ENCODE measurements around the gene MTFMT. TPM values are rescaled to one million over a fixed set of nuclear protein-coding genes. Genes with fewer than 3 reads are reported as not detected.

The MTFMT gene
- total and polyA plus RNA-seq, 2 experiments from 2014 or later = 16.8 to 18.2 TPM

DNA sequence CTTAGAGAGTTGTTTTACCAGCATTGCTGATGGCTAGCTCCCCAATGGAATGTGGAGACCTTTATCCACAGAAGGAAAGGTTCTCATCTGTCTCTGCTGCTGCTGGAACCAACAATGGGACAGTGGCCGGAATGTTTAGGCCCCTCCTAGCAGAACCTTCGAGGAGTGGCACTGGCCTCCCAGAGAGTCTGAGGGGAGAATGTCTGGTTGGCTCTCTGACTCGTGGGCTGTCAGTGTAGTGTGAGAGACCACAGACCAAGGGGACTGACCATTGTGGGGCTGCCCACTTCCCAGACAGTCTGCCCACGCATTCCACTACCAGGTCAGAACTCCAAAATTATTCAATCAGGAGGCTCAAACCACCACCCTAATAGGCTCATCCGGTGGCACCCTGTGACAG lies 33.3 kb upstream of the MTFMT start:
- Histone ChIP-seq H3K4me1 (ENCODE audit: insufficient read depth) (peaks cover 7% of the 10 kb centered on the region), H3K4me3 (no peak overlapping the region)
- DNase-seq (ENCODE audit: low spot score) = no peak

DNA sequence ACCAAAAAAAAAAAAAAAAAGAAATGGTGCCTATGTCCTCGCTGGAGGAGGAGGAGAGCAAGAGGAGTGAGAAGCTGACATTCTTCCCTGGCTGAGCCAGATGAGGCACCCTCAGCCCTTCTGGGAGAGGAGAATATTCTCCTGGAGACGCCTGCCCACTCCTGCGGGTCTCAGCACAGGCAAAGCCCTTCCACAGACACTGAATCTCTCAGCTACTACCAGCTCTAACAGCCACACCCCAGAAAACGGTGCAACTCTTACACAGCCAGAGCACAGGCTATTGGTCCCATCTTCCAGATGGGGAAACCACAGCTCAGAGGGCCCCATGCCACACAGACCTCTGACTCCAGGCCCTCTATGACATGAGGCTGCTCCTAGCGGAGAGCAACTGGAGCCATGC lies 32.6 kb upstream of the MTFMT start:
- Histone ChIP-seq H3K27ac (no peak overlapping the region), H4K20me1 (ENCODE audit: insufficient read depth, poor library complexity, severe bottlenecking) (no peaks in the 10 kb centered on the region), H3K27me3 (peaks cover 3% of the 10 kb centered on the region), H3K4me3 (no peak overlapping the region), H2AFZ (no peak overlapping the region), H3K4me1 (ENCODE audit: insufficient read depth) (peaks cover 6% of the 10 kb centered on the region), H3K79me2 (no peaks in the 10 kb centered on the region), H3K9me2 (replicated peaks; ENCODE audit: insufficient read depth) (no peaks in the 10 kb centered on the region), H3K4me2 (no peak overlapping the region), H3K36me3 (replicated peaks; ENCODE audit: insufficient read depth, low read depth) (no peaks in the 10 kb centered on the region), H3K9me3 (ENCODE audit: low read depth) (no peaks in the 10 kb centered on the region)
- WGBS (ENCODE audit: low lambda C conversion rate, missing lambda C conversion rate) = 90% methylated on average over 5 of the region's 5 CpGs
- no peak for TF ChIP-seq EZH2phosphoT487 (IDR thresholded peaks at IDR 0.05; ENCODE audit: low read depth, severe bottlenecking, unreplicated experiment)
- TF ChIP-seq CTCF (IDR thresholded peaks at IDR 0.05; ENCODE audit: poor library complexity) = no peak
- no peak for TF ChIP-seq EZH2 (IDR thresholded peaks at IDR 0.05; ENCODE audit: borderline replicate concordance)
- no peak for DNase-seq (ENCODE audit: low spot score)

More for the DNA sequence above, 33.3 kb upstream of the MTFMT start:
- peaks cover 10% of the 10 kb centered on the region for H3K27me3 ChIP-seq
- no peaks in the 10 kb centered on the region for H3K9me3 ChIP-seq (ENCODE audit: low read depth)
- no peak overlapping the region for H2AFZ ChIP-seq
- WGBS (ENCODE audit: low lambda C conversion rate, missing lambda C conversion rate) = 75% methylated on average over 5 of the region's 5 CpGs
- no peaks in the 10 kb centered on the region for H3K36me3 ChIP-seq (replicated peaks; ENCODE audit: insufficient read depth, low read depth)
- no peaks in the 10 kb centered on the region for H3K79me2 ChIP-seq
- no peak for TF ChIP-seq EZH2phosphoT487 (IDR thresholded peaks at IDR 0.05; ENCODE audit: low read depth, severe bottlenecking, unreplicated experiment)
- no peak for TF ChIP-seq CTCF (IDR thresholded peaks at IDR 0.05; ENCODE audit: poor library complexity)
- TF ChIP-seq EZH2 (IDR thresholded peaks at IDR 0.05; ENCODE audit: borderline replicate concordance) = no peak
- H3K27ac ChIP-seq = no peak overlapping the region
- H4K20me1 ChIP-seq (ENCODE audit: insufficient read depth, poor library complexity, severe bottlenecking) = no peaks in the 10 kb centered on the region
- no peaks in the 10 kb centered on the region for H3K9me2 ChIP-seq (replicated peaks; ENCODE audit: insufficient read depth)
- no peak overlapping the region for H3K4me2 ChIP-seq

DNA sequence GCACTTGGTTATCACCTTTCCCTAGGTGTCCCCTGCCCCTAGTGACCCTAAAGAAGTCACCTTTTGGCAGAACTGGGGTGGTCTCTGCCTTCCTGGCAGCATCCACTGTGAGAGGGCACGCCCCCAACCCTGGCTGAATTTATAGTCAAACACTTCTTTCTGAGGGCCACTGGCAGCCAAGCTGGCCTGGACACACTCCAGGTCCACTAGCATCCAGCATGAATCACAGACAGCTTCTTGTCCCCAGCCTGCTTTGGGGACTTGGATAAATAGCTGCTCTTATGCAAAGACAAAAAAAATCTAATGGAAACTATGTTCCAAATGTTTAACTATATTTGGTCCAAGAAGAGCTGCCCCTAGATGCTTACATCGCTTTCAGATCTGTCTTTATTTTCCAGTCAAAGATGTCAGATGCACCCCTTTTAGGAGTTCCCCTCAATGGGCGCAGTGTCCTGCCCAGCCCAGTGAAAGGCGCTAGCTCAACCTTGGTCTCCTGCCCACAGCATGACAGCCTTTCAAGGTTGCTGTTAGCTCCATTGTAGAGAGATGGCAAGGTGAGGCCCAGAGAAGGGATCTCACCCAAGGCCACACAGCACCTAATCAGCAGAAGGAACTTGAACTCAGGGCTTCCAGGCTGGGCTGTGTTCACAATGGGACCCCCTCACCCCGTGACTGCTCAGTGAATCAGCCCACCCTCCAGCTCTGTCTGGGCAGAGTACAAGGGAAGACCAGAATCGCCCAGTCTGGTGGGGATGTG lies 31.4 kb upstream of the MTFMT start:
- no peak for TF ChIP-seq CTCF (IDR thresholded peaks at IDR 0.05; ENCODE audit: poor library complexity)
- no peak for TF ChIP-seq EZH2 (IDR thresholded peaks at IDR 0.05; ENCODE audit: borderline replicate concordance)
- TF ChIP-seq EZH2phosphoT487 (IDR thresholded peaks at IDR 0.05; ENCODE audit: low read depth, severe bottlenecking, unreplicated experiment) = no peak
- WGBS (ENCODE audit: low lambda C conversion rate, missing lambda C conversion rate) = 96% methylated on average over 6 of the region's 6 CpGs
- H3K27ac ChIP-seq = no peak overlapping the region

More for the DNA sequence above, 31.4 kb upstream of the MTFMT start:
- no peaks in the 10 kb centered on the region for H3K36me3 ChIP-seq (replicated peaks; ENCODE audit: insufficient read depth, low read depth)
- DNase-seq (ENCODE audit: low spot score) = no peak
- H3K4me2 ChIP-seq = no peak overlapping the region
- H3K4me3 ChIP-seq = no peak overlapping the region
- H3K79me2 ChIP-seq = no peaks in the 10 kb centered on the region
- no peak overlapping the region for H2AFZ ChIP-seq
- H3K9me3 ChIP-seq (ENCODE audit: low read depth) = no peaks in the 10 kb centered on the region
- H4K20me1 ChIP-seq (ENCODE audit: insufficient read depth, poor library complexity, severe bottlenecking) = no peaks in the 10 kb centered on the region
- no peaks in the 10 kb centered on the region for H3K27me3 ChIP-seq
- H3K4me1 ChIP-seq (ENCODE audit: insufficient read depth) = peaks cover 10% of the 10 kb centered on the region
- no peaks in the 10 kb centered on the region for H3K9me2 ChIP-seq (replicated peaks; ENCODE audit: insufficient read depth)

All from hepatocyte (in vitro differentiated cells).